WERI-Rb-1 (cell line): ENCODE measurements around the gene FHAD1.

ENCODE experiments used
- DNase-seq: peaks from one replicate; pipeline ENCODE4 v3.0.0-alpha.2; 2020
- H3K27ac ChIP-seq: fragments of 250-450 bp; sonication (Bioruptor Pico); 2 replicates; pipeline ENCODE4 v1.5.1; 2020; ENCODE audit warnings: mild to moderate bottlenecking, moderate library complexity
- H3K27me3 ChIP-seq: fragments of 250-450 bp; sonication (Bioruptor Pico); 2 replicates; pipeline ENCODE4 v1.5.1; 2021; ENCODE audit warnings: mild to moderate bottlenecking, low read depth, moderate library complexity; ENCODE audit not compliant: insufficient read depth, severe bottlenecking
- H3K36me3 ChIP-seq: fragments of 250-450 bp; sonication (Bioruptor Pico); 2 replicates; pipeline ENCODE4 v1.5.1; 2020; ENCODE audit warnings: mild to moderate bottlenecking, moderate library complexity
- H3K4me3 ChIP-seq: 2 replicates; pipeline ENCODE4 v1.5.1; 2011; ENCODE audit warnings: low read depth, mild to moderate bottlenecking, control low read depth, low read length
- H3K9me3 ChIP-seq: fragments of 250-450 bp; sonication (Bioruptor Pico); 2 replicates; pipeline ENCODE4 v1.5.1; 2021; ENCODE audit warnings: mild to moderate bottlenecking, moderate library complexity; ENCODE audit not compliant: severe bottlenecking
- TF ChIP-seq, protein P1 (sequence below): IDR thresholded peaks from 2 replicates; pipeline ENCODE4 v1.5.1; 2011; ENCODE audit warnings: low read depth, mild to moderate bottlenecking, control low read depth, inconsistent platforms, low read length

FHAD1 gene

DNA sequence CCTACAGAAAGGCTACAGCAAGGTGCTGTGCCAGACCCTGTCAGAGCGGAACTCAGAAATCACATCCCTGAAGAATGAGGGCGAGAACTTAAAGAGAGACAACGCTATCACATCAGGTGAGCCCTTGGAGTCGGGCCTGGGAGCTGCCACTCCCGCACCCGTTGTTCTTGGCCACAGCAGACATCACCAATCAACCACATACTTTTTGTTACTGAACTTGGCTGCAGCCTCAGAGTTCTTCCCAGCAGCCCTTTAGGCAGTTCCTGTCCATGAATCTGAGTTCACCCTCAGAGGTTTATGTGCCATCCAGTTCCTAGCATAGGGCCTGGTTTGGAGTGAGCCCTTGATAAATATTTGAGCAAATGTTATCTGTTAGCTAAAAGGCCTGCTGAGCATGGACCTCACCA lies 61.6 kb downstream of the FHAD1 start:
- peaks cover 7% of the 10 kb centered on the region for H3K9me3 ChIP-seq
- no peak overlapping the region for H3K4me3 ChIP-seq
- no peaks in the 10 kb centered on the region for H3K36me3 ChIP-seq
- DNase-seq, result no peak
- no peak overlapping the region for H3K27ac ChIP-seq
- TF ChIP-seq, protein P1, sequence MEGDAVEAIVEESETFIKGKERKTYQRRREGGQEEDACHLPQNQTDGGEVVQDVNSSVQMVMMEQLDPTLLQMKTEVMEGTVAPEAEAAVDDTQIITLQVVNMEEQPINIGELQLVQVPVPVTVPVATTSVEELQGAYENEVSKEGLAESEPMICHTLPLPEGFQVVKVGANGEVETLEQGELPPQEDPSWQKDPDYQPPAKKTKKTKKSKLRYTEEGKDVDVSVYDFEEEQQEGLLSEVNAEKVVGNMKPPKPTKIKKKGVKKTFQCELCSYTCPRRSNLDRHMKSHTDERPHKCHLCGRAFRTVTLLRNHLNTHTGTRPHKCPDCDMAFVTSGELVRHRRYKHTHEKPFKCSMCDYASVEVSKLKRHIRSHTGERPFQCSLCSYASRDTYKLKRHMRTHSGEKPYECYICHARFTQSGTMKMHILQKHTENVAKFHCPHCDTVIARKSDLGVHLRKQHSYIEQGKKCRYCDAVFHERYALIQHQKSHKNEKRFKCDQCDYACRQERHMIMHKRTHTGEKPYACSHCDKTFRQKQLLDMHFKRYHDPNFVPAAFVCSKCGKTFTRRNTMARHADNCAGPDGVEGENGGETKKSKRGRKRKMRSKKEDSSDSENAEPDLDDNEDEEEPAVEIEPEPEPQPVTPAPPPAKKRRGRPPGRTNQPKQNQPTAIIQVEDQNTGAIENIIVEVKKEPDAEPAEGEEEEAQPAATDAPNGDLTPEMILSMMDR, result no peak
- no peaks in the 10 kb centered on the region for H3K27me3 ChIP-seq

DNA sequence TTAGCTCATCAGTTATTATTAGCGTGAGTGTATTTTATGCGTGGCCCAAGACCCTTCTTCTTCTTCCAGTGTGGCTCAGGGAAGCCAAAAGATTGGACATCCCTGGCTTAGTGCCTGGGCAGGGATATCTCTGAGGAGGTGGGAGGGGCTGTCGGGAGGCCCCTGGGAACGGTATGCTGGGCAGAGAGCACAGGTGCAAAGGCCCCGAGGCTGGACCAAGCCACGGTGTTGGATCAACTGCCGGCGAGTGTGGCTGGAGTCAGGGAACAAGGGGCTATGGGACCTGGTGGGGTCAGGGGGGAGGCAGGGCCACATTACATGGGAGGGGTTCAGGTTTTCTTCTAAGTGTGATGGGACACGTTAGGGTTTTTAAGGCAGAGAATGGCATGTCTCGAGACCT lies 62.7 kb downstream of the FHAD1 start:
- Histone ChIP-seq H3K27ac (no peak overlapping the region), H3K36me3 (no peaks in the 10 kb centered on the region), H3K9me3 (peaks cover 7% of the 10 kb centered on the region), H3K27me3 (no peaks in the 10 kb centered on the region), H3K4me3 (no peak overlapping the region)
- no peak for DNase-seq
- TF ChIP-seq, protein P1, result no peak

DNA sequence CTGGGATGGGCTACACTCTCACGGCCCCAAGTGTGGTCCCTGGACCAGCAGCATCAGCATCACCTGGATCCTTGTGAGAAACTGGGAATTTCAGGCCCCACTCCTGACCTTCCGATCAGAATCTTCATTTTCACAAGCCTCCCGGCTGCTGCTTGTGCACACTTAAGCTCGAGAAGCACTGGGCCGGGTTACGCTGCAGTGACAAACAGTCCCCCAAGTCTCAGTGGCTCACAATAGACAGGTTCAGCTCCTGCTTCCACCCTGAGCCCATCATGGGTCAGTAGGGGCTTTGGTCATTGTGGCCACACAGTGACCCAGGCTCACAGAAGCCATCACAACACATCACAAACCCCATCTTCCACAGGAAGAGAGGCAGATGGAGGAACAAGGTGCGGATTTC lies 63.5 kb downstream of the FHAD1 start:
- no peaks in the 10 kb centered on the region for H3K36me3 ChIP-seq
- TF ChIP-seq, protein P1, result no peak
- H3K27ac ChIP-seq, result no peak overlapping the region
- no peak for DNase-seq
- H3K9me3 ChIP-seq, result peaks cover 7% of the 10 kb centered on the region
- H3K27me3 ChIP-seq, result no peaks in the 10 kb centered on the region
- H3K4me3 ChIP-seq, result no peak overlapping the region

DNA sequence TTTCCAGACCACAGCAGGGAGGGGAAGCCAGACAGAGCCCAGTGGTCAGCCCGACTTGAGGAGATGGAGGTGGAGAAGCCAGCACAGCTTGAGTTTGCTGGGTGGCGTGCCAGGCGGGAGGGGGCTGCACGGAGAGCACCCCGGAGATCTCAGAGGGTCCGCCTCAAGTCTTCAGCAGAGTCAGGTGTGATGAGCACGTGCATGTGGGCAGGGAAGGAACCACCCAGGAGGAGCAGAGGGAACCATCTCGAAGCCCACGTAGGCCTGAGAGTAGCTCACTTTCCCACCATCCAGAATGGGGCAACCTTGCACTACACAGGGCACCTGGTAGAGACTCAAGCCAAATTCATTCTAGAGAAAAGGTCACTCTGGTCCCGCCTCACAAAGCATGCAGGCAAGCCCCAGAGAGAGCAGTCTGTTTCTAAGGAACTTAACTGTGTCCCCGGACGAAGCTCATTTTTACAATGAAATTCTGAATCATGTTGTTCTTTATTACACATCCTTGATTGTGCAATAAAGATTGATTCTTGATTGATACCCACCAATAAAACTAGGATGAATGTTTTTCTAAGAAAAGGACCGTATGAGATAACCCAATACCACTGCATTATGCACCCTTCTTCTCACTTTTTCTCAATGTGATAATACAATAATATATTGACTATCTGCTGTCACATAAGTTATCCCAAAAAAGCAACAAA lies 64.2 kb downstream of the FHAD1 start:
- Histone ChIP-seq H3K27ac (no peak overlapping the region), H3K27me3 (no peaks in the 10 kb centered on the region), H3K4me3 (no peak overlapping the region), H3K9me3 (peaks cover 7% of the 10 kb centered on the region), H3K36me3 (no peaks in the 10 kb centered on the region)
- DNase-seq, result no peak
- TF ChIP-seq, protein P1, result no peak

DNA sequence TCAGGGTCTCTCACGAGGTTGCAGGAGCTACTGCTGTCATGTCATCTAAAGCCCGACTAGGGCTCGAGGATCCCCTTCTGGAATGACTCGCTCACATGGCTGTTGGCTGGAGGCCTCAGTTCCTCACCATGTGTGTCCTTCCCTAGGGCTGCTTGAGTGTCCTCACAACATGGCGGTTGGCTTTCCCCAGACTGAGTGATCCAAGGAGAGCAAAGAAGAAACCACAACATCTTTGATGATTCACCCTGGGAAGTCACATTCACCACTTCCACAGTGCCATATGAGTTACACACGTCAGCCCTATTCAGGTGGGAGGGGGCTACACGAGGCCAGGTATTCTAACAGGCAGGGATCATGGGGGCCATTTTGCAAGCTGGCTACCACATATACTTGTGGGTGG lies 64.9 kb downstream of the FHAD1 start:
- H3K27me3 ChIP-seq, result no peaks in the 10 kb centered on the region
- DNase-seq, result no peak
- H3K9me3 ChIP-seq, result peaks cover 3% of the 10 kb centered on the region
- H3K36me3 ChIP-seq, result no peaks in the 10 kb centered on the region
- no peak overlapping the region for H3K4me3 ChIP-seq
- no peak overlapping the region for H3K27ac ChIP-seq
- TF ChIP-seq, protein P1, result no peak
